Measurements from ENCODE around the gene FCMR. TPM values are rescaled to one million over a fixed set of nuclear protein-coding genes. Genes with fewer than 3 reads are reported as not detected.

FCMR gene
- total and polyA plus RNA-seq, 9 of the 15 experiments (the other 6 are each of a cell fraction or from before 2014, with no cell fraction given), result 0.11 to 0.82 (median 0.20) TPM; not detected in 5

DNA sequence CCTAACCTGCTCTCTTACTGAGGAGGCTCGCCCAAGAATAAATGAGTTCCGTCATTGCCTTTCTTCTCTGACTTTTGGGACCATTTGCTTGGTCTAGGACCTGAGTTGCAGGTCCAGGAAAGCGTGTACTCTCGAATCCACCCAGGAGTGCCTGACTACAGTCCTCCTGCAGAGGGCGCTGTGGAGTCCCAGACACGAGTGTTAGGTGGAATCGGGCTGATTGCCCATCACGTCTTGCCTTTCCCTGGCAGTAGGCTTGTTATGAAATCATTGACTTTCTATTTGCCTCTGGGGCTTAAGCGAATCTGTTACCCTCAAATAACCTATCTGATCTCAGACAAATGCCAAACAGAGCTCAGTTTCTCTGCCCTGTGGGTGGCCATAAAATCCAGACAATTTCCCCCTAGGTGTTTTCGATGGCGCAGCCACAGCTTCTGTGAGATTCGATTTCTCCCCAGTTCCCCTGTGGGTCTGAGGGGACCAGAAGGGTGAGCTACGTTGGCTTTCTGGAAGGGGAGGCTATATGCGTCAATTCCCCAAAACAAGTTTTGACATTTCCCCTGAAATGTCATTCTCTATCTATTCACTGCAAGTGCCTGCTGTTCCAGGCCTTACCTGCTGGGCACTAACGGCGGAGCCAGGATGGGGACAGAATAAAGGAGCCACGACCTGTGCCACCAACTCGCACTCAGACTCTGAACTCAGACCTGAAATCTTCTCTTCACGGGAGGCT is 56.6 kb downstream of the FCMR start, which contains the start of gene IL20 (continued):
- TF ChIP-seq BRD4 (IDR thresholded peaks at IDR 0.05) (no peak), HIVEP1 (CRISPR knock-in tag; IDR thresholded peaks at IDR 0.05) (no peak), MYC (IDR thresholded peaks at IDR 0.05; ENCODE audit: low read depth, low read length) (0 out of 2 replicates have a peak, but pooled peaks have one; percentile 44), MYC (CRISPR knock-in tag; IDR thresholded peaks at IDR 0.05; ENCODE audit: borderline replicate concordance, low read depth) (no peak), SMARCA5 (IDR thresholded peaks at IDR 0.05) (no peak), PCBP2 (IDR thresholded peaks at IDR 0.05; ENCODE audit: low read depth, low read length, poor library complexity, severe bottlenecking) (no peak), NONO (IDR thresholded peaks at IDR 0.05; ENCODE audit: low read depth in 2 of 2, low read length in 1 of 2) (0 out of 4 replicates have a peak, but pooled peaks of 1 of the 2 experiments have one; percentile 22), ZBED1 (IDR thresholded peaks at IDR 0.05) (no peak), OTX1 (CRISPR knock-in tag; IDR thresholded peaks at IDR 0.05) (no peak), ZNF668 (CRISPR knock-in tag; IDR thresholded peaks at IDR 0.05) (no peak), ZC3H8 (IDR thresholded peaks at IDR 0.05) (no peak)
- TF ChIP-seq, protein P1, sequence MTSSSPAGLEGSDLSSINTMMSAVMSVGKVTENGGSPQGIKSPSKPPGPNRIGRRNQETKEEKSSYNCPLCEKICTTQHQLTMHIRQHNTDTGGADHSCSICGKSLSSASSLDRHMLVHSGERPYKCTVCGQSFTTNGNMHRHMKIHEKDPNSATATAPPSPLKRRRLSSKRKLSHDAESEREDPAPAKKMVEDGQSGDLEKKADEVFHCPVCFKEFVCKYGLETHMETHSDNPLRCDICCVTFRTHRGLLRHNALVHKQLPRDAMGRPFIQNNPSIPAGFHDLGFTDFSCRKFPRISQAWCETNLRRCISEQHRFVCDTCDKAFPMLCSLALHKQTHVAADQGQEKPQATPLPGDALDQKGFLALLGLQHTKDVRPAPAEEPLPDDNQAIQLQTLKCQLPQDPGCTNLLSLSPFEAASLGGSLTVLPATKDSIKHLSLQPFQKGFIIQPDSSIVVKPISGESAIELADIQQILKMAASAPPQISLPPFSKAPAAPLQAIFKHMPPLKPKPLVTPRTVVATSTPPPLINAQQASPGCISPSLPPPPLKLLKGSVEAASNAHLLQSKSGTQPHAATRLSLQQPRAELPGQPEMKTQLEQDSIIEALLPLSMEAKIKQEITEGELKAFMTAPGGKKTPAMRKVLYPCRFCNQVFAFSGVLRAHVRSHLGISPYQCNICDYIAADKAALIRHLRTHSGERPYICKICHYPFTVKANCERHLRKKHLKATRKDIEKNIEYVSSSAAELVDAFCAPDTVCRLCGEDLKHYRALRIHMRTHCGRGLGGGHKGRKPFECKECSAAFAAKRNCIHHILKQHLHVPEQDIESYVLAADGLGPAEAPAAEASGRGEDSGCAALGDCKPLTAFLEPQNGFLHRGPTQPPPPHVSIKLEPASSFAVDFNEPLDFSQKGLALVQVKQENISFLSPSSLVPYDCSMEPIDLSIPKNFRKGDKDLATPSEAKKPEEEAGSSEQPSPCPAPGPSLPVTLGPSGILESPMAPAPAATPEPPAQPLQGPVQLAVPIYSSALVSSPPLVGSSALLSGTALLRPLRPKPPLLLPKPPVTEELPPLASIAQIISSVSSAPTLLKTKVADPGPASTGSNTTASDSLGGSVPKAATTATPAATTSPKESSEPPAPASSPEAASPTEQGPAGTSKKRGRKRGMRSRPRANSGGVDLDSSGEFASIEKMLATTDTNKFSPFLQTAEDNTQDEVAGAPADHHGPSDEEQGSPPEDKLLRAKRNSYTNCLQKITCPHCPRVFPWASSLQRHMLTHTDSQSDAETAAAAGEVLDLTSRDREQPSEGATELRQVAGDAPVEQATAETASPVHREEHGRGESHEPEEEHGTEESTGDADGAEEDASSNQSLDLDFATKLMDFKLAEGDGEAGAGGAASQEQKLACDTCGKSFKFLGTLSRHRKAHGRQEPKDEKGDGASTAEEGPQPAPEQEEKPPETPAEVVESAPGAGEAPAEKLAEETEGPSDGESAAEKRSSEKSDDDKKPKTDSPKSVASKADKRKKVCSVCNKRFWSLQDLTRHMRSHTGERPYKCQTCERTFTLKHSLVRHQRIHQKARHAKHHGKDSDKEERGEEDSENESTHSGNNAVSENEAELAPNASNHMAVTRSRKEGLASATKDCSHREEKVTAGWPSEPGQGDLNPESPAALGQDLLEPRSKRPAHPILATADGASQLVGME (CRISPR knock-in tag; IDR thresholded peaks at IDR 0.05), result 0 out of 2 replicates have a peak, but pooled peaks have one; percentile 41
- TF ChIP-seq, protein P2, sequence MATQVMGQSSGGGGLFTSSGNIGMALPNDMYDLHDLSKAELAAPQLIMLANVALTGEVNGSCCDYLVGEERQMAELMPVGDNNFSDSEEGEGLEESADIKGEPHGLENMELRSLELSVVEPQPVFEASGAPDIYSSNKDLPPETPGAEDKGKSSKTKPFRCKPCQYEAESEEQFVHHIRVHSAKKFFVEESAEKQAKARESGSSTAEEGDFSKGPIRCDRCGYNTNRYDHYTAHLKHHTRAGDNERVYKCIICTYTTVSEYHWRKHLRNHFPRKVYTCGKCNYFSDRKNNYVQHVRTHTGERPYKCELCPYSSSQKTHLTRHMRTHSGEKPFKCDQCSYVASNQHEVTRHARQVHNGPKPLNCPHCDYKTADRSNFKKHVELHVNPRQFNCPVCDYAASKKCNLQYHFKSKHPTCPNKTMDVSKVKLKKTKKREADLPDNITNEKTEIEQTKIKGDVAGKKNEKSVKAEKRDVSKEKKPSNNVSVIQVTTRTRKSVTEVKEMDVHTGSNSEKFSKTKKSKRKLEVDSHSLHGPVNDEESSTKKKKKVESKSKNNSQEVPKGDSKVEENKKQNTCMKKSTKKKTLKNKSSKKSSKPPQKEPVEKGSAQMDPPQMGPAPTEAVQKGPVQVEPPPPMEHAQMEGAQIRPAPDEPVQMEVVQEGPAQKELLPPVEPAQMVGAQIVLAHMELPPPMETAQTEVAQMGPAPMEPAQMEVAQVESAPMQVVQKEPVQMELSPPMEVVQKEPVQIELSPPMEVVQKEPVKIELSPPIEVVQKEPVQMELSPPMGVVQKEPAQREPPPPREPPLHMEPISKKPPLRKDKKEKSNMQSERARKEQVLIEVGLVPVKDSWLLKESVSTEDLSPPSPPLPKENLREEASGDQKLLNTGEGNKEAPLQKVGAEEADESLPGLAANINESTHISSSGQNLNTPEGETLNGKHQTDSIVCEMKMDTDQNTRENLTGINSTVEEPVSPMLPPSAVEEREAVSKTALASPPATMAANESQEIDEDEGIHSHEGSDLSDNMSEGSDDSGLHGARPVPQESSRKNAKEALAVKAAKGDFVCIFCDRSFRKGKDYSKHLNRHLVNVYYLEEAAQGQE (IDR thresholded peaks at IDR 0.05; ENCODE audit: borderline replicate concordance), result peak; percentile 65
- TF ChIP-seq, protein P2 (CRISPR knock-in tag; IDR thresholded peaks at IDR 0.05; ENCODE audit: low read depth), result no peak

Measured in K562 (cell line).